Heart left ventricle (tissue), 16 donors: ENCODE results near the gene IGF1R. TPM values are rescaled to one million over a fixed set of nuclear protein-coding genes. Genes with fewer than 3 reads are reported as not detected.

Experiments used
- ATAC-seq, 4 donors: fragments of 200-7000 bp; cut with Tn5 transposase; one replicate each; pipeline ENCODE4 v1.9.1; 2020 to 2022; ENCODE audit warnings: moderate library complexity in 4 of 4, mild to moderate bottlenecking in 3 of 4, moderate number of reproducible peaks in 1 of 4
- DNase-seq, 5 donors: peaks; one replicate each; pipeline ENCODE4 v3.0.0-alpha.2; 2020
- H3K27ac ChIP-seq, 12 donors: fragments of 200-600 bp; sonication (generic) in 4 of 12; one replicate each; pipeline versions ENCODE4 v1.5.0 to v1.8.0; 2016 to 2022; ENCODE audit warnings: mild to moderate bottlenecking in 2 of 12
- H3K27me3 ChIP-seq, 9 donors: fragments of 200-600 bp; sonication (generic) in 2 of 9; one replicate each; pipeline versions ENCODE4 v1.5.1 to v1.8.0; 2016 to 2022; ENCODE audit warnings: mild to moderate bottlenecking in 3 of 9
- H3K36me3 ChIP-seq, 9 donors: fragments of 200-600 bp; sonication (generic) in 2 of 9; one replicate each; pipeline versions ENCODE4 v1.5.0 to v1.8.0; 2018 to 2022; ENCODE audit warnings: mild to moderate bottlenecking in 2 of 9
- H3K4me1 ChIP-seq, 12 donors: fragments of 200-600 bp; sonication (generic) in 4 of 12; one replicate each; pipeline versions ENCODE4 v1.5.0 to v1.8.0; 2016 to 2022; ENCODE audit warnings: mild to moderate bottlenecking in 3 of 12
- H3K4me3 ChIP-seq, 12 donors: fragments of 200-600 bp; sonication (generic) in 4 of 12; one replicate each; pipeline versions ENCODE4 v1.5.0 to v1.8.0; 2017 to 2022; ENCODE audit warnings: mild to moderate bottlenecking in 9 of 12, moderate library complexity in 4 of 12
- H3K9me3 ChIP-seq, 12 donors: fragments of 200-600 bp; sonication (generic) in 4 of 12; one replicate each; pipeline versions ENCODE4 v1.5.0 to v1.8.0; 2016 to 2022; ENCODE audit warnings: mild to moderate bottlenecking in 1 of 12
- CTCF ChIP-seq, 12 donors: fragments of 200-600 bp; sonication (generic) in 4 of 12; IDR thresholded peaks; one replicate each; pipeline versions ENCODE4 v1.5.0 to v1.8.0; 2018 to 2022; ENCODE audit warnings: antibody characterized with exemption in 12 of 12, mild to moderate bottlenecking in 5 of 12
- POLR2A ChIP-seq, 2 donors: fragments of 450-650 bp; IDR thresholded peaks; one replicate each; pipeline ENCODE4 v1.6.1; 2017; ENCODE audit warnings: antibody characterized with exemption in 2 of 2, mild to moderate bottlenecking in 2 of 2, moderate library complexity in 2 of 2
- WGBS, 4 donors: extraction: QIAGEN DNeasy Blood & Tissue Kit in 2 of 4; methylation state at CpG; one replicate each; pipeline versions ENCODE4 v1.1.5 to v1.1.7; 2013 to 2018; 5-methylcytosine and 5-hydroxymethylcytosine counted together
- intact Hi-C, 10 donors: fragments of 100-400 bp; cut with DNase I; formaldehyde crosslinking; loops; one replicate each; pipeline versions ENCODE4 v1.11.1 to v1.14.2; 2022
- polyA plus RNA-seq, 2 donors: library from polyadenylated mRNA; stranded (reverse); fragments of 200-250 nt; gene quantifications; one replicate each; pipeline ENCODE4 v1.2.3, GENCODE V29; 2013
- total RNA-seq, 9 donors: library from RNA; depleted of rRNA in 2 of 9; stranded (reverse); fragments of >200 nt in 2 of 9; fragmentation: NEBNext Ultra II Directional in 3 of 9; extraction: Animal tissue kit (Norgen Biotek cat#: 25700) in 3 of 9; gene quantifications; one replicate each; pipeline versions ENCODE4 v1.1.0 to v1.2.4, GENCODE V29; 2016 to 2023
- donor health status: ischemic (EF 13 %, LVEDD 7.1; RV severe dilation, severe dysfunction).
- donor health status: healthy with polysubstance abuse.
- donor health status: DM: no; HTN: yes; CAD: no.
- donor health status: DM: no; HTN: no; CAD: no.
- donor health status: ischemic (EF 25% LVEDD 6.9; RV normal size, moderate dysfunction).
- donor health status: ischemic (EF 25% LVEDD 5.7; RV mildly dilated, moderate dysfunction).
- donor health status: healthy.
- donor health status: DM: yes; HTN: yes; CAD: no.
- donor health status: ischemic (EF 35%, LVEDD 5.7; RV mildly dilated, moderate dysfunction).
- donor health status: nonischemic (EF 11% LVEDD 7.7; RV severe dilation, severe dysfunction).
- donor health status: DM: yes; HTN: yes; CAD: no.
- donor health status: PGD.
- donor health status: ischemic (EF 29% LVEDD 5.4; RV normal size, mild dysfunction).
- donor health status: nonischemic (EF 23%, LVEDD 6.1; RV moderate dilation, normal function).

IGF1R gene
- total and polyA plus RNA-seq, 11 donors, result 7.4 to 93.1 (median 40.5) TPM

DNA sequence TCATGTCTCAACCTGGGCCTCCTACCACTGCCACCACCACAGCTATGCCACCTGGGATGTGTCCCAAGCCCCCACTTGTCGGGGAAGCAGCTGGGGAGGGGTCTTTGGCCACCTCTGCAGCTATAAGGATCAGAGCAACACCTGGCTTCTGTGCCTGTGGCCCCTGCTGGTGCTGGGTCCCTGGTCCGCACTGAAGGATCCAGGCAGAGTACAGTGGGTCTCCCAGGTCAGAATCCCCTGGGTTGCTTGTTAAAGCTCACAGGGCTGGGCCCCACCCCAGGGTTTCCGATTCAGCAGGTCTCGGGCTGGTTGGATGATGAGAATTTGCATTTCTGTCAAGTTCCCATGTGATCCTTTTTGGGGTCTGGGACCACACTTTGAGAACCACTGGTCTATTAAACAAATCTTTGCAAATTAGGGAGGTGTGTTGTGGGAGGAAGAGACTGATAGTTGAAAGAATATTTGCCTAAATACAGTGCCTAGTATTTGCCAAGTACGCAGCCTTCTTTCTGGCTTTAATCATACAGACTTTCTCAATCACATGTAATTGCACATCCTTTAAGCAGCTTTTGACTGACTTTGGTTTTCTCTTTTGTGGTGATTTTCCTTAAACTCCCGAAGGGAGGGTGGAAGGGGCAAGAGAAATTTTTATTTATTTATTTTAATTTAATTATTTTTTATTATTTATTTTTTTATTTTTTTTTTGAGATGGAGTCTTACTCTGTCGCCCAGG lies 127.3 kb downstream of the IGF1R start:
- Histone ChIP-seq H3K36me3 (no peaks in the 10 kb centered on the region), H3K4me1 (peaks cover 0 to 85% (median 40%) of the 10 kb centered on the region in 12 donors), H3K9me3 (no peaks in the 10 kb centered on the region), H3K4me3 (no peak overlapping the region), H3K27me3 (no peaks in the 10 kb centered on the region), H3K27ac (peak overlapping the region in 1 of 12 donors; percentile 67)
- no peak for ATAC-seq
- intact Hi-C loops, result loop anchor here in 8 of 10 donors (5.0 to 10.0 kb wide), 17 partner anchors 38 to 302 kb away; no protein-coding TSS in a partner anchor
- no peak for DNase-seq
- 87 to 93% (median 89%) methylated on average over 7 of the region's 7 CpGs for WGBS, 4 donors
- TF ChIP-seq POLR2A (IDR thresholded peaks at IDR 0.05) (no peak), CTCF (IDR thresholded peaks at IDR 0.05) (no peak)

GRCh38 chr15:98776607-98777281 lies 128.4 kb downstream of the IGF1R start:
- peak; percentile 38 to 61 (median 48) for ATAC-seq
- peak in 2 of 5 donors; percentile 42 to 49 for DNase-seq
- 44 to 56% (median 49%) methylated on average over 13 to 16 of the region's 16 CpGs for WGBS, 4 donors

GRCh38 chr15:98777426-98777825 lies 129.1 kb downstream of the IGF1R start:
- Histone ChIP-seq H3K9me3 (no peaks in the 10 kb centered on the region), H3K4me3 (no peak overlapping the region), H3K36me3 (no peaks in the 10 kb centered on the region), H3K4me1 (peaks cover 0 to 70% (median 36%) of the 10 kb centered on the region in 12 donors), H3K27me3 (no peaks in the 10 kb centered on the region), H3K27ac (peak overlapping the region in 10 of 12 donors; percentile 13 to 75 (median 51))
- ATAC-seq, result no peak
- intact Hi-C loops, result loop anchor here in 8 of 10 donors (5.0 to 10.0 kb wide), 17 partner anchors 40 to 300 kb away; no protein-coding TSS in a partner anchor
- WGBS, 4 donors, result 70 to 82% (median 77%) methylated on average over 9 of the region's 9 CpGs
- TF ChIP-seq POLR2A (IDR thresholded peaks at IDR 0.05) (no peak), CTCF (IDR thresholded peaks at IDR 0.05) (no peak)
- DNase-seq, result no peak

More at GRCh38 chr15:98776607-98777281, 128.4 kb downstream of the IGF1R start:
- H3K36me3 ChIP-seq, result no peaks in the 10 kb centered on the region
- intact Hi-C loops, result loop anchor here in 8 of 10 donors (5.0 to 10.0 kb wide), 17 partner anchors 39 to 301 kb away; no protein-coding TSS in a partner anchor
- H3K27ac ChIP-seq, result peak overlapping the region in 10 of 12 donors; percentile 13 to 75 (median 51)
- H3K9me3 ChIP-seq, result no peaks in the 10 kb centered on the region
- H3K27me3 ChIP-seq, result no peaks in the 10 kb centered on the region
- H3K4me1 ChIP-seq, result peaks cover 0 to 76% (median 37%) of the 10 kb centered on the region in 12 donors
- TF ChIP-seq CTCF (IDR thresholded peaks at IDR 0.05) (no peak), POLR2A (IDR thresholded peaks at IDR 0.05) (no peak)
- peak overlapping the region in 1 of 12 donors; percentile 1 for H3K4me3 ChIP-seq
